SKM-1 treated with dmso at 0.1 percent for 144 hours (cell line): ENCODE measurements around the gene HDGFL1.

Source experiments
- DNase-seq: peaks from one replicate; lab custom pipeline; 2025; ENCODE audit not compliant: unreplicated experiment; lab: John Stamatoyannopoulos, UW

Gene HDGFL1

DNA sequence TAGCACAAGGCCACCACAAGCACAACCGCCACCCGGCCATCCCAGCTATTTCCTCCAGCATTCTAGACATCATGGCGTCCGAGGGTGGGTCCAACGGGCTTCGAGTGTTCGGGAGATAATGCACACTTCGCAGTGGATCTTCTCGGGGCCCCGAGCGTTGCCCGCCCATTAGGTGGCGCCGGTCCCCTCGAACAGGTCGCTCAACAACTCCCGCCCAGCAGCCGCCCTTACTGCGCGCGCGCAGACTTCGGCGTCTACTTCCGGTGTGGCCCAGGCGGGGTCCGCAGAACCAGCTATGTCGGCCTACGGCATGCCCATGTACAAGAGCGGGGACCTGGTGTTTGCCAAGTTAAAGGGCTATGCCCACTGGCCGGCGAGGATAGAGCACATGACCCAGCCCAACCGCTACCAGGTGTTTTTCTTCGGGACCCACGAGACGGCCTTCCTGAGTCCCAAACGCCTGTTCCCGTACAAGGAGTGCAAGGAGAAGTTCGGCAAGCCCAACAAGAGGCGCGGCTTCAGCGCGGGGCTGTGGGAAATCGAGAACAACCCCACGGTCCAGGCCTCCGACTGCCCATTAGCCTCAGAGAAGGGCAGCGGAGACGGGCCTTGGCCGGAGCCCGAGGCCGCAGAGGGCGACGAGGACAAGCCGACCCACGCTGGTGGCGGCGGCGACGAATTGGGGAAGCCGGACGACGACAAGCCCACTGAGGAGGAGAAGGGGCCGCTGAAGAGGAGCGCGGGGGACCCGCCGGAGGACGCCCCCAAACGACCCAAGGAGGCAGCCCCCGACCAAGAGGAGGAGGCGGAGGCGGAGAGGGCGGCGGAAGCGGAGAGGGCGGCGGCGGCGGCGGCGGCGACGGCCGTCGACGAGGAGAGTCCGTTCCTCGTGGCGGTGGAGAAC, at the start of gene HDGFL1:
TSS of gene HDGFL1 (plus strand) at position 286 of the 904 bp plus-strand sequence. CDS start at position 296, 10 bp downstream.
- no peak for DNase-seq

DNA sequence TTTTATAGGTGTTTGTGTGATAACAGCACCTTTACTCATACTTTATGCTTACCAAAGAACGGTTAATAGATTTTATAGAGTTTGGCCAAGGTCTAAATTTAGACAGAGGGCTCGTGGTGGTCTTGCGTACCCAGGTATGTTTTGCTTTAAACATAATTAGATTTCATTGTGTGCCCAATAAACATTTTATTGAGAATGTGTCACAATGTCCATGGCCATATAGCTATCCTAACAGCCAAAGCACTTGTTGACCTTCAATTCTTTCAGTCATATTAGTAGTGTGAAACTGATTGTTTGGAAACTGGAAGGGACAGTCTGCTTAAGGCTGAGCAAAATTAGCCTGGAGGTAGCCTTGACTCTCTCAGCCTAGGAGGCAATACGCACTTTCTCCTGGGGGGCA, 48.3 kb upstream of the HDGFL1 start:
- DNase-seq, result no peak

DNA sequence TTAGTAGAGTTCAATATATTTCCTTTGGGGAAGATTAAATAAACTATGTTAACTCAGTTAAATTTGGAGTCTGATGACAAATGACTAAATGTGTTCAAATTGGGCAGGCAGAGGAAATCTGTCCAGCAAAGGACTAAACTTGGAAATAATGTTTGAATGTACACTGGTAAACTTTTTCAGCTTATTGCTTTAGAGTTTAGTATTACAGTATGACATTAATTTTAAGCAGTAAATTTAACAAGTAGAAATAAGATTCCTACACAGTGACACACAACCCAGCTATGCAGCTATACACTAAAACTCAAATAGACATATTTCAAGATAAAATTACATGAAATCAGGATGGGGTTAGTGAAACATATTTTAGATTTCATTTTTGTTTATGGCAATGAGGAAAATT, 42.6 kb upstream of the HDGFL1 start:
- no peak for DNase-seq

DNA sequence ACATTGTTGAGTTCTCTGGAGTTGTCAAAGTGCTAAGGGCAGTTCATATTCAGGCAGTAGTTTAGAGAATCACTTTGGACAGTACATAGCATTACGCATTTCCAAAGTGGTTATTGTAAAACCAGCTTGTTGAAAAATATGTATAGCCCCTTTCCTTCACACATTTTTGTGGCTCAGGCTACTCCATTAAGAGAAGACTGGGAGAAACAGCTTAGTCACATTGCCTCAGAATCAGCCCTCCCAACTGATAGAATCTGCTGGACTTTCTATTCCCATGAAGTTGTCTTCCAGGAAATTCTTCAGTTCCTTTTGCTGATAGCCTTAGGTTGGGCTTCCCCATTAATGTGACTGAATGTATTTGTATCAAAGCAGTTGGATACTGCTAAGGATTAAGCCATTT, 39.5 kb upstream of the HDGFL1 start:
- DNase-seq, result no peak

DNA sequence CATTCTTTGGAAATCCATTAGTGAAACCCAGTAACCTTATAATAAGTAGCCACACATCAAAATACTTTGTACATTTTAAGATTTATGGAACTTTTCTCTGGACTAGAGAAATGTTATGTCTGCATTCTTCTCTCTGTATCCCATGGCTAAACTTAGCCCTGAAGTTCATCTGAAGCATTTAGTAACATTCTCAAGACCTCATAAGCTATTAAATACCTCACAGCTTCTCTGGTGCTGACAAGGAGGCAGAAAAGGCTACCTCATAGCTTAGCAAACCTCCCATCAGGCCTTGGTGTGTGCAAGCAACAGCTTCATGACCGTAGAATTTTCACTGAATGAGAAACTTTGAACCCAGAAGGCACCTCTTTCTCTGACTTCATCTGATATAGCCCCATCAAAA, 38.9 kb upstream of the HDGFL1 start:
- no peak for DNase-seq

DNA sequence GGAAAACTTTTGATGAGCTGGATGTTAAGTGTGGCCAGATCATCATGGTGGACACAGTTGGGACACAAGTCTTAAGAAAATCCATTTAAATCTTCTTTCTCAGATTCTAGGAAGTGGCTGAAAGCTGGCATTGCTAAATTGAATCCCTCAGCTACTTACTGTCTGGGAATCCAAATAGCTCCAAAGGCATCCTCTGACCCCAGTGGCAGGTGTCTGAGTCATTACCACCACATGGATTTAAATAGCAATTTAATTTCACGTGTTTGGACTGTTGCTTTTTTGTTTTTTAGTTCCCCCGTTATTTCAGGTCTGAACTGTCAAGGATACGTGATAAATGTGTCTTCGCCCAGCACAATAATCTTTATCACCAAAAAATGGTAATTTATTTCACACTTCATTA, 33.2 kb upstream of the HDGFL1 start:
- DNase-seq, result no peak

DNA sequence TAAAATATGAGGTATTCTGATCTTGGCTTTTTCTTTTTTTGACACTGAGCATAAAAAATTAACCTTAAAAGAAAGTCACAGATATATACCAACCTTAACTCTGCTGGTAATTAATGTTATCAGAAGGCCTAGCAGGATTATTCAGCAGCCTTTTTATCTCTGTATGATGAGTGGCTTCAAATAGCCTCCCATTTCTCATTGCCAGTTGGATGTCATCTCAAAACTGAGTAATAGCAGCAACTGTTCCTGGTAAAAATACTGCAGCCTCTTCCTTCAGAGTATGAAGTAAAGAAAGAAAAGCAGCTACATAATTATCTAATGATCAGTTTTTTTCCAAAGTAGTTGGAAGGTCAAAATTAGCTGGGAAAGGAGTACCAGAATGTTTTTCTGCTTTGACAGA, 24.9 kb upstream of the HDGFL1 start:
- DNase-seq, result no peak

DNA sequence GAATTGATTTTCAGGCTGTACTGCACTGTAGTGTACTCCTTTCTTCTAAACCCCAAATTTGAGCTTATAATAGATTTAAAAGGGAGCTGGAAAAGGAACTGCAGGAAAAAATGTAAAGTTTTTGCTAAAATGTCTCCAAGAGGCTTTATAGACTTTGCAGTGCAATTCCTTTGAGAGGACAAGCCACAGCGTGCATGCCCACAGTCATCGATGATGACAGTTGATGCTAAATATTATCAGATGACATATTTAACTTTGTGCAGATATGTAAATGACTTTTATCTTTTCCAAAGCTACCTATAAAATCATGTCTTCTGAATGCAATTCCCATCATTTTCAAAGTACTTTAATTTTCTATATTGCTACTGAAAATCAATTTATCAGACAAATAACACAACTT, 24.3 kb upstream of the HDGFL1 start:
- no peak for DNase-seq

DNA sequence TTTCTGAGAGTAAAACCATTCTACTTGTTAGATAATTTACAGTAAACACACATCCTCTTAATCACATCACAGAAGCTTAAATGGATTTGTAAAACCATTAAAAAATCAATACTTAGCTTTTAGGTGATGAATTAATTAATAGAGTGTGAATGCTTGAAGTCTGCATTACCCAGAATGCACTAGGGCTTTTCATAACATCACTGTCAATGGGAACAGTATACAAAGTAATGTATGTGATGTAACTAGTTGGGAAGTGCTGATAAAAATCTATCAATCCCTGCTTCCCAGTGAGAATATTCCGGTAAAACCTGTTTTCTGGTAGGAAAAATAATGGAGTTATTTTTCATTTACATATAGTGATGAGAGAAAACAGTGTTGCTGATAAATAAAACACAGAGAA, 23.1 kb upstream of the HDGFL1 start:
- no peak for DNase-seq

DNA sequence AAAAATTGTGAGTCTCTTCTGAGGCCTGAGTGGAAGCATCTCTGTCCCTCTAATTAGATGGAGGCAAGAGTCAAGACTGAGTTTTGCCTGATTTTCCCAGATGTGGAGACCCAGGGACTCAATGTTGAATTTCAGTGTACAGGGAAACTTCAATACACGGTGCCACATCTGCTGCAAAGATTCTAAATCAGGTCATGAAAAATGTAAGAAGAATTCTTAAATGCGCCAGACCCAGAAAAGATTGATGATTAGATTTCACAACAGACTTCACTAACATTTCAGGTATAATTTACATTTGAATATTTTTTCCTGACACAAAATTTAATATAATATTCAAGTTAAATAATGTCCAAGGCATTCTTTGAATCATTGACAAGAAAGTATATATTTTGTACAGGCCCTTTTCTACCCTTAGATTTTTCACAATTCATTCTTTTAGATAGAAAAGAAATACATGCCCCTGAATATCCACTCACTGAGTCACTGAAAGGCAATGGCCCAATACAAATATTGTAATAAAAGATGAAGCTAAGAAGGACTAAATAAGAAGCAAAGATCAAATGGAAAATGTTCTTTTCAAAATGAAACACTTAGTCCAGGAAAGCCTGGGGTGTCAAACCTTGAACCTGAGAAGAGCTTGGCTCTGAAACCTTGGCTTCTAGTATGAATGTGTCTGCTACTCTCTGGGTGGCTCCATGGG, 18.2 kb upstream of the HDGFL1 start:
- DNase-seq, result no peak

DNA sequence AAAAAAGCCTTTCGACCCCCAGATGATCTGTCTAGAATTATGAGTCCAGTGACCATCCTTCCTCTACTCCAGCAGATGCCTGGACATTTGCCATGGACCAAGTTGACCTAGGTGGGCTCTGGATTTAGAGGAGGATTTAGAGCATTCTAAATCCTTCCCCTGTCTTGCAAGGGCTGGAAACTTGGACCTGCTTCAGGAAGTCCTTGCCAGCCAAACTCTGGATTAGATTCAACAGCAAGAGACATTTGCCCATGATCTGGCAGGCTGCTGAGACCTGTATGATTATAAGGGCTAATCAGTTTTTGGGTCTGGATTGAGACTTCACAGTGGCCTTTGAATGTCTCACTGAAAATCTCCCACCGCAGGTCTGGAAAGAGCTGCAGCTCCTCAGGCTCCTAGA, 13.1 kb upstream of the HDGFL1 start:
- DNase-seq, result no peak

DNA sequence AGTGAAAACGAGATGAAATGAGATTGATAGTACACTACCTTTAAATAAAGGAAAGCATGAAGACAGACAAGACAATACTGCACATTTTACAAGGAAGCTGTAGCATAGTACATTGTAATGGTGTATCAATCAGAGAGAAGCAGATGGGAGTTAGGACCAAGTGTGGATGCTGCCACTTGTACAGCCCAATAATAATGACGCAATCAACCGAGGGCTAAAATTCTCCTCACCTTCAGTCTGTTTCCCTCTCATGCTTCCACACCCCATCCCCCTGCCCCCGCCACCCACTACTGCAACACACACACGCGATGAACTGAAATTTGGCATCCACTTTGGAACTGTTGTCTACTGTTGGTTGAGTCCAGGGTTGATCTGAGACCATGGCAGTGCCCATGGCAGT, 12.4 kb upstream of the HDGFL1 start:
- DNase-seq, result no peak

DNA sequence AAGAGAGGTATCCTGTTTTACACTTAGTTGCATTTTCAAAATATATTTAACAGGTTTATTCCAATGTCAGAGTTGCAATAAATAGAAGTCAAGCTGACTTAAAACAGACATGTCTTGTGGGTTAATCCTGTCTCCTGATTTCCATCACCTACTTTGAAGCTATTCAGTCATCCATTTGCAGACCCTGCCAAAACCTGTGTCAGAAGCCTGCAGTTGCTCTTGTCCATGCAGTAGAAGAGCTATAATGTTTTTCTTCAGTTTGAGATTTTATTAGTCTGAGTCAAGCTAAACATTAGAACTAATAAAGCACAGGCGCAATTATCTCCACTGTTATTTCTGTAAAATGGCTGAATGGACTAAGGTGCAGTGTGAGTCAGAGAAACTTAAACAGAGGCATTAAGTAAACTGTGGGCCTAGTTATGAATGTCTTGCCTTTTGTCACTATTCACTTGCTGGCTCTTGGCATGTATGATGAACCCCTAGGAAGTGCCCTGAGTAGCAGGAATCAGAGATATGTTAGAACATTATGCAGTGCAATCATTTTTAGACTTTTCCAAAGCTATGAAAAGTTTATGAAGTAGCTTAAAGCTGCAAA, 11.0 kb upstream of the HDGFL1 start:
- no peak for DNase-seq

DNA sequence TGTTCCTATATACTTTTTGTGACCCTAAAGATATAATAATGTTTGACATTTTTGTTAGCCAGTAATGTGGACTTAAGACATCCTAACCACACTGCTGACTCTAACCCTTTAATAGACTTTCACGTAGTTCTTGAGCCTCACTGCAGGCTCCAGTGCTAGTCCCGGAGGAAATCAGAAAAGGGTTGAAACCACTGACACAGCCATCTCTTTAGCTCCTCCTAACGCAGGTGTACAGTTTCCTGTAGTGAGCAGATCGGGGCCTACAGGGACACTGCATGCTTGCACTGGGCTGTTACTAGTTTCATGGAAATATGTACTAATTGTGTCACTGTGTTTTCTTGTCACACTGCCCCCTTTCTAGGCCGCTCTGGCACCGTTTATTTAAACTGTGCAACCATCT, 512 bp upstream of the HDGFL1 start:
- DNase-seq, result no peak

DNA sequence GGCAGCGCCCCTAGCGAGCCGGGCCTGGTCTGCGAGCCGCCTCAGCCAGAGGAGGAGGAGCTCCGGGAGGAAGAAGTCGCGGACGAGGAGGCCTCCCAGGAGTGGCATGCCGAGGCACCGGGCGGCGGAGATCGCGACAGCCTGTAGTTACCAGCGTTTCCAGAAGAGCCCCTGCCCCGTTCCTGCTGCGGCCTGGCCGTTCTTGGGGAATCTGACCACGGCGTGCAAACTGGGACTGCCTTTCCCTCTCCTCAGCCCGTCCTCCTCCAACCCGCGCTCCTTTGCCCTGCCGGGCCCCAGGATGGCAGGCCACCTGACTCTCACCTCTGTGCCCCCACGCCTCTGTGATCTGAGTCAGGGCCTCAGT, 802 bp downstream of the HDGFL1 start:
- DNase-seq, result no peak

DNA sequence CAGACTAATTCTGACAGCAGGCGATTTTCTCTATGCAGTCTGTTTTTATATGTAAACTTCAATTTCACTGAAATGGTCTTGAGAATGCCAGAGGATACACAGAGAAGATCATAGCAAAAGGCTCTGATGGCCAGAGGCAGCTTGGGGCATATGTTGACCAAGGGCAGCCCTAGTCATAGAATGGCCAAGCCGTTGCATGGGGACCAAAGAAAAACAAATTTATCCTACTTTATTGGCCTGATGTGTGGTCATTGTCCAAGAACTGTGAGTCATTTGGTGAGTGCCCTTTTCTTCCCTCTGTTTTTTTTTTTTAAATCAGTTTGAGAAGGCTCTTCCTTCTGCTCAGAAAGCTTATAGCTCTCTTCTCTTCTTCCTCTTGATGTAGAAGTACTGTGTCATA, 5.8 kb downstream of the HDGFL1 start:
- no peak for DNase-seq

DNA sequence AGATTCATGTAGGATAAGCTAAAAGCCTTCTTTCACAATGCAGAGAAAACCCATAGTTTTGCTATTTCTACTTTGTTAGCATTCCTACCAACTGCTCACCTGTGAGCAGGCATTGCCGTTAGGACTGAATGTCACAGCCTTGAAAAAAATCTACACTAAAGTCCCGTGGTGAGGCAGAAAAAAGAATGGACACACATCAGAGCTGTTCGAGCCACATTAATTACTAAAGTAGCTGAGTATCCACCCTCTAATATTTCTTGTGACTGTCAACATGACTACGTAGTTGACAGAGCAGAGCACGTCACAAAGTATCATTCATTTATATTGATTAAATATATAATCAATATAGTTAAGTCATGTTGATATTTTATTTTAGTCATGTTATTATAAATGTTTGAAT, 10.1 kb downstream of the HDGFL1 start:
- DNase-seq, result no peak

DNA sequence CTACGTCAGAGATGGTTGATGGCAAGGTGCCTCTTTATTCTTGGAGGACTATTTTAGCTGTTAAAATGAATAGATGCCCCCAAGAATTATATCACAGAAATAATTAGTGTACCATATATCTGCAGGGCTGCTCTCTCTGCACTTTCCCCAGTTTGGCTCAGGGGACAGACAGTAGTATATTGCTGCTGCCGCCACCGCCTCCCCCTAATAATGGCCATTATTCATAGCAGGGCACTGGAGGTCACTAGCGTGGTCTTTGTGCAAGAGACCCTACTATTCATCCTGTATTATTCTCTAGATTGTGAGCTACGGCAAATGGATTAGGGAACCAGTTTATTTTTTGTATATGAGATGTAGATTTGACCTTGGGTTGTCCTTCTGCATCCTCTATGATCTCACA, 11.0 kb downstream of the HDGFL1 start:
- no peak for DNase-seq

DNA sequence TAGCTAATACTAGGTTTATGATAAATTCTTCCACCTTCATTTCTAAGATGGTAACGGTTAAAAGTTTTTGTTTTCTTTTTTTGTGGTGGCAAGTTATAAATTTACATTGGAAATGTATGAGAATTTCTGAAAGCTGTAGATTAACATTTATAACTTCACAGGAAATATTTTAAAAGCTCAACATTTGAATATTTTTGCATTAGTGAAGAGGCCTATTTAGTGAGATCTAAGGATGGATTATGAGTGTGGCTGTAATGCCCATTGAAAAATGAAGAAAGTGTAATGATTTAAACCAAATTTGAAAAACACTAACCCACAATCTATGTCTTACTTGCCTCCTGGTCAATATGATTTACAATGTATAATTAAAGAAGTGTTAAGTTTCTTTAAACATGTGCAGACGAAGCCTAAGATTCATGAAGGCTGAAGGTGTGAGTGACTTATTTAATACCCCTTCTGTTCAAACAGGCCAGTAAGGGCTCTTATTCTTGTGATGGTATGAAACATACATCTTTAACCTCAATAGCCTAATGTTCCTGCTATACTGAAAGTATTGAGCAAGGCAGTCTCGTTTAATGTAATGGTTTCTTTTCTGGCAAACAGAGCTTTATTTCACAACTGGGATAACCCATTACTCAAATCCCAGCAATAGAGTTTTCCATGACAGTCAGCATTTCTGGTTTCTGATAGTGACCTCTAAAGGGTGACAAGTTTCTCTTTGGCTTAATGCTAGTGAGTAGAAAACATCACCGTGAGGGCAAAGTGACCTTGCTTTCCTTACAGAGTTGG, 13.2 kb downstream of the HDGFL1 start:
- no peak for DNase-seq

DNA sequence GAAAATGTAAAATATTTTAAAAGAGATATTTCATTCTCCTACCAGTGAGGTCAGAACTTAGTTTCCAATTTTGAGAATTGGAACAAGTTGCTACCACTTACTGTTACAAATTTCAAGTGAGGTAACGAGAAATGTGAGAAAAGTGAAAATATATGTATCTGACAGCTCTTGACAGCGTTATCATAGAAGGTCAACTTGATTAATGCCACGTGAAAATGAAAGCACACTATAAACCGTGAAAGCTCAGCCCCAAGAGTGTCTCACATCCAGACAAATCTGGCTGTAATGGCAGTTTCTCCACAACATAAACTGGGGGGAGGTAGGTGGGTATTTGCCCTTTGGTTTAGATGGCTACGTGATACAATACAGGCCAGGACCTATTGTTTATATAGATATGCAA, 13.9 kb downstream of the HDGFL1 start:
- no peak for DNase-seq

DNA sequence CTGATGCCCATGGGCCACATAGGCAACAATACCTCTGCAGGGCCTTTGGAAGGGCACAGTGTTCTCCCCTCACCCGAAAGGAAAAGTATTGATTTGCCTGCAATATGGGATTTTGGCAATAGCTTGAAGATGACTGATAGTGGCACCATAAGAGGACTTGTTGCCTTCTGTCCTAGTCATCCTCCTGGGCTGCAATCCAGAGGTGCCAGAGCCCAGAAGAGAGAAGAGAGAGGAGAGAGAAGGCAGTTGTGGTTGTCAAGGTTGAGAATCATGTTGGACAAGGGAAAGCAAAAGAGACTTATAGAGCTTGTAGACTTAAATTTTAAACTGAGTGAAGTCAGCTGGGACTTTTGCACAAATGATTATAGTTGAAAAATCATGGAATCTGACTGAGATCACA, 14.6 kb downstream of the HDGFL1 start:
- no peak for DNase-seq
